Kidney (tissue), 14 donors: ENCODE data around the gene FDX2. TPM values are rescaled to one million over a fixed set of nuclear protein-coding genes. Genes with fewer than 3 reads are reported as not detected.
A peak's percentile ranks its signal among the peaks of the same experiment; 100 is the strongest.

ENCODE experiments used
- DNase-seq, 5 donors: peaks; one replicate each; pipeline ENCODE4 v3.0.0-alpha.2; 2013 to 2020
- FAIRE-seq: peaks from 2 replicates; lab custom pipeline; 2012; peaks lifted over from hg19 to GRCh38; lab: Jason Lieb, UNC
- H3K27ac ChIP-seq, 2 donors: one replicate each; pipeline ENCODE4 v1.7.0; 2013; ENCODE audit warnings: low read depth in 2 of 2, low read length in 2 of 2, inconsistent platforms in 1 of 2
- H3K27me3 ChIP-seq: one replicate; pipeline ENCODE4 v1.7.1; 2013; ENCODE audit warnings: low read length, inconsistent platforms; ENCODE audit not compliant: control insufficient read depth, insufficient read depth
- H3K36me3 ChIP-seq, 3 donors: one replicate each; pipeline versions ENCODE4 v1.7.0 to v1.7.1; 2013; ENCODE audit warnings: low read length in 3 of 3, control low read depth in 1 of 3, inconsistent platforms in 1 of 3; ENCODE audit not compliant: insufficient read depth in 3 of 3, control insufficient read depth in 2 of 3
- H3K4me1 ChIP-seq, 3 donors: one replicate each; pipeline versions ENCODE4 v1.7.0 to v1.7.1; 2013; ENCODE audit warnings: low read length in 3 of 3, inconsistent platforms in 1 of 3, low read depth in 1 of 3; ENCODE audit not compliant: control insufficient read depth in 2 of 3, insufficient read depth in 2 of 3
- H3K4me3 ChIP-seq, 3 donors: one replicate each; pipeline versions ENCODE4 v1.7.0 to v1.8.1; 2013; ENCODE audit warnings: low read length in 3 of 3, control low read depth in 1 of 3, inconsistent platforms in 1 of 3
- H3K9ac ChIP-seq, 3 donors: one replicate each; pipeline versions ENCODE4 v1.7.0 to v1.7.1; 2013; ENCODE audit warnings: low read length in 3 of 3, control low read depth in 1 of 3, inconsistent platforms in 1 of 3
- H3K9me3 ChIP-seq, 3 donors: one replicate each; pipeline versions ENCODE4 v1.7.0 to v1.7.1; 2013; ENCODE audit warnings: low read length in 3 of 3, control low read depth in 1 of 3, inconsistent platforms in 1 of 3; ENCODE audit not compliant: control insufficient read depth in 2 of 3, insufficient read depth in 1 of 3
- intact Hi-C: fragments of 100-400 bp; cut with DNase I; formaldehyde crosslinking; loops from one replicate; pipeline ENCODE4 v1.11.1; 2022
- polyA plus RNA-seq: library from polyadenylated mRNA; stranded (reverse); fragments of 350-450 nt; fragmentation: Illumina TruSeq; extraction: RNeasy Lipid Tissue Mini Kit (QIAGEN cat#74804); gene quantifications from one replicate; pipeline ENCODE4 v1.2.3, GENCODE V29; 2014; ENCODE audit warnings: low read depth, low replicate concordance; ENCODE audit not compliant: insufficient read depth
- total RNA-seq: library from RNA; stranded (reverse); fragmentation: NEBNext Ultra II Directional; extraction: Animal tissue kit (Norgen Biotek cat#: 25700); gene quantifications from one replicate; pipeline ENCODE4 v1.2.1, GENCODE V29; 2021
- TF ChIP-seq, protein P1 (sequence below): IDR thresholded peaks from 3 replicates; pipeline ENCODE4 v1.5.1; 2012; ENCODE audit warnings: mild to moderate bottlenecking, moderate library complexity, borderline replicate concordance; ENCODE audit not compliant: insufficient read depth; ENCODE audit errors: extremely low read depth
- donor health status: control.
- donor health status: control.
- donor health status: control.
- donor health status: control.
- donor health status: control.
- donor health status: DM: yes; HTN: yes; CAD: no.
- donor health status: Normal renal cell carcinoma (clear cell type).

Gene FDX2
- total and polyA plus RNA-seq, 2 donors from 2014 or later, result 20.1 to 88.4 TPM

DNA sequence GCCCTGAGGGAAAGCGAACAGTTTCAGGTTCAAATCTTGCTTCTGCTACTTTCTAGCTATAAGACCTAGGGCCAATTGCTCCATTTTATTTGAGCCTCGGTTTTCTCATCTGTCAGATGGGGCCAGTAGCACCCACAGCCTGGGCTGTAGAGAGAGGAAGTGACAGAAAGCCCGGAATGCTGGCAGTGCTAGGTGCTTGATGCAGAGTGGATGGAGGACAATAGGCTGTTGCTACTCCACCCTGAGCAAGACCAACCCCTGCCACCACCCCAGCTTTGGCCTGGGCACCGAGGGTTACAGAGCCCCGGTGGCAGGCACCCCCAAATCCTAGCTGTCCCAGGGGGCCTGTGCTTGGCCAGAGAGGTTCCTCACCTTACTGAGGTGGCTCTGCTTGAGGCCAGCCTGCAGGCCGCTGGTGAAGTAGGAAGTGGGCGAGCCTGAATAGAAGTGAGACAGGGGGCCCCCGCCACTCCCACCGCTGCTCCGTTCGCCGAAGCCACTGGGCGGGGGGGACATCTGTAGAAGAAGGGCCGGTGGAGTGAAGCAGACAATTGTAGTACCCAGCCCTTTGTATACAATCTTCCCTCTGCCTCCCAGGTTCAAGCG lies 2.1 kb upstream of the FDX2 start:
- Histone ChIP-seq H3K4me3 (no peak overlapping the region), H3K9ac (no peak overlapping the region), H3K36me3 (peaks cover 6 to 21% (median 10%) of the 10 kb centered on the region in 3 donors), H3K4me1 (peaks cover 0 to 2% (median 0%) of the 10 kb centered on the region in 3 donors), H3K27ac (no peak overlapping the region), H3K27me3 (no peaks in the 10 kb centered on the region), H3K9me3 (no peaks in the 10 kb centered on the region)
- intact Hi-C loops, result no loop called here
- no peak for FAIRE-seq
- TF ChIP-seq, protein P1, sequence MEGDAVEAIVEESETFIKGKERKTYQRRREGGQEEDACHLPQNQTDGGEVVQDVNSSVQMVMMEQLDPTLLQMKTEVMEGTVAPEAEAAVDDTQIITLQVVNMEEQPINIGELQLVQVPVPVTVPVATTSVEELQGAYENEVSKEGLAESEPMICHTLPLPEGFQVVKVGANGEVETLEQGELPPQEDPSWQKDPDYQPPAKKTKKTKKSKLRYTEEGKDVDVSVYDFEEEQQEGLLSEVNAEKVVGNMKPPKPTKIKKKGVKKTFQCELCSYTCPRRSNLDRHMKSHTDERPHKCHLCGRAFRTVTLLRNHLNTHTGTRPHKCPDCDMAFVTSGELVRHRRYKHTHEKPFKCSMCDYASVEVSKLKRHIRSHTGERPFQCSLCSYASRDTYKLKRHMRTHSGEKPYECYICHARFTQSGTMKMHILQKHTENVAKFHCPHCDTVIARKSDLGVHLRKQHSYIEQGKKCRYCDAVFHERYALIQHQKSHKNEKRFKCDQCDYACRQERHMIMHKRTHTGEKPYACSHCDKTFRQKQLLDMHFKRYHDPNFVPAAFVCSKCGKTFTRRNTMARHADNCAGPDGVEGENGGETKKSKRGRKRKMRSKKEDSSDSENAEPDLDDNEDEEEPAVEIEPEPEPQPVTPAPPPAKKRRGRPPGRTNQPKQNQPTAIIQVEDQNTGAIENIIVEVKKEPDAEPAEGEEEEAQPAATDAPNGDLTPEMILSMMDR, result no peak
- DNase-seq, result no peak

DNA sequence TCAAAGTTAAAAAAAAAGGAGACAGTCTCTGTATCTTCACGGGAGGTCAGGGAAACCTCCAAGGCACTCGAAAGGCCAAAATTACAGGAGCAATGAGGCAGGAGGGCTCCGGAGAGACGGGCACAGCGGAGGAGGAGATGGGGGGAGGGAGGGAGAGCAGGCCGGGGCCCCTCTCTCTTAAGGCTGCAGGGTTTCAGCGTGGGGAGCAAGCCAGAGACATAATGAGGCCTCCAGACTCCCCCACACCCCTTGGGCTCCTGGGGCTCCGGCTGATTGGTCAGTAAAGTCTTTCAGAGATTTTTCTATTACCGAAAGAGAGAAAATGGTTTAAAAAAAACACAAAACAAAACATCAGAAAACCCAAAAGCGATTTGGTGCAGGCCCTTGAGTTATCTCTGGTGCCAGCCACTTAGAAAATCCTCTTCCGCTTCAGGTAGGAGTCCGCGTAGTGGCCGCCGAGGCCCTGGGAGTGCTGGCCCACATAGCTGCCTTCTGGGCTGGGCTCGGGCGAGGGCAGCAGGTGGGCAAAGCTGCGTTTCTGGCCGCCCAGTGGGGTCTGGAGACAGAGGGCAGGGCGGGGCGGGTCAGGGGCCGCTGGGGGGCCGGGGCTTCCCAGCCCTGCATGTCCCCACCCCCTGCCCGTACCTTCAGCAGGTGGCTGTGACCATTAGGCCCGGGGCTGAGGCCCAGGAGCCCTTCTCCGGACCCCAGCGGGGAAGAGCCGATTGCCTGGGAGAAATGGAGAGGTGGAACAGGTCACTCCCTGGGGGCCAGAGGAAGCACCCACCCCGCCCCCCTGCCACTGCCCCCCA lies 1.4 kb upstream of the FDX2 start:
- Histone ChIP-seq H3K4me3 (no peak overlapping the region), H3K9me3 (no peaks in the 10 kb centered on the region), H3K27me3 (no peaks in the 10 kb centered on the region), H3K36me3 (peaks cover 6 to 19% (median 10%) of the 10 kb centered on the region in 3 donors), H3K9ac (no peak overlapping the region), H3K27ac (no peak overlapping the region), H3K4me1 (peaks cover 0 to 2% (median 0%) of the 10 kb centered on the region in 3 donors)
- intact Hi-C loops, result no loop called here
- no peak for FAIRE-seq
- no peak for DNase-seq
- TF ChIP-seq, protein P1, result no peak

DNA sequence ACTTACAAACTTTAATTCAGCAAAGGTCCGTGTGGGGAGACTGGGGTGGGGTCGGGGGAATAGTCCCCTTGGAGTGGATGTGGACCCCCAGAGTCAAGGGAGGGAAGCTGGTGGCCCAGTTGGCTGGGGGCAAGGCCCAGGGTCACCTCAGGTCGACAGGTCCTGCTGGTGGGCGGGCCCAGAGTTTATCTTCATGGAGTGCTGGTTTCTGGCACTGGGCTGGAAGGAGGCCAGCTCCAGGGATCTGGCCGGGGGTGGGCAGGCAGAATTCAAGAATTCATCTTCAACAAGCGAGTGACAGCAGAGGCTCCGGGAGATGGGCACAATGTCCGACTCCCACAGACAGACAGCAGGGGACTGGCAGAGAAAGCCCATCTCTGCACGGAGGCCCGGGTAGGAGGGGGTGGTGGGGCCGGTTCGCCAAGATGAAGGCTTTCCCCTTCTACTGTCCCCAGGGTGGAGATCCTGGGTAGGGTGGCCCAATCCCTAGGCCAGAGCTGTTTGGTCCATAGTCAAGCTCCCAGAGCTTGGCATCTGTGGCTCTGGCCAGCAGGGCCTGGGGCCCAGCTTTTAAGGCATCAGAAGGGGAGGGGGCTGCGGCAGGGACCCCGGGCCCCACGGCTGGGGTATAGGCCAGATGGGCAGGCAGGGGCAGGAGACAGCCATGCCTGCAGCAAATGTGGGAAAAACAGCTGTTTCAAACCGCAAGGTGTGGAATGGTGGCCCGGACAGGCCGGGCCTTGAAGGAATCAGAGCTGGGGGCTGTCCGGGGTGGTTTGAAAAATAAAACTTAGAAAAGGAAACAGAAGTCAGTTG lies 622 bp upstream of the FDX2 start:
- no peaks in the 10 kb centered on the region for H3K27me3 ChIP-seq
- peaks cover 2 to 10% (median 5%) of the 10 kb centered on the region in 3 donors for H3K36me3 ChIP-seq
- H3K4me3 ChIP-seq, result no peak overlapping the region
- intact Hi-C loops, result no loop called here
- no peak overlapping the region for H3K9ac ChIP-seq
- H3K27ac ChIP-seq, result no peak overlapping the region
- TF ChIP-seq, protein P1, result no peak
- no peaks in the 10 kb centered on the region for H3K9me3 ChIP-seq
- peak in 2 of 5 donors; percentile 71 to 79 for DNase-seq
- H3K4me1 ChIP-seq, result peaks cover 0 to 2% (median 0%) of the 10 kb centered on the region in 3 donors
- no peak for FAIRE-seq
